ENCODE measurements around the gene ZNF385B. TPM values are rescaled to one million over a fixed set of nuclear protein-coding genes. Genes with fewer than 3 reads are reported as not detected.

The ZNF385B gene
- total and polyA plus RNA-seq, 11 donors = 0.07 to 12.2 (median 2.3) TPM

DNA sequence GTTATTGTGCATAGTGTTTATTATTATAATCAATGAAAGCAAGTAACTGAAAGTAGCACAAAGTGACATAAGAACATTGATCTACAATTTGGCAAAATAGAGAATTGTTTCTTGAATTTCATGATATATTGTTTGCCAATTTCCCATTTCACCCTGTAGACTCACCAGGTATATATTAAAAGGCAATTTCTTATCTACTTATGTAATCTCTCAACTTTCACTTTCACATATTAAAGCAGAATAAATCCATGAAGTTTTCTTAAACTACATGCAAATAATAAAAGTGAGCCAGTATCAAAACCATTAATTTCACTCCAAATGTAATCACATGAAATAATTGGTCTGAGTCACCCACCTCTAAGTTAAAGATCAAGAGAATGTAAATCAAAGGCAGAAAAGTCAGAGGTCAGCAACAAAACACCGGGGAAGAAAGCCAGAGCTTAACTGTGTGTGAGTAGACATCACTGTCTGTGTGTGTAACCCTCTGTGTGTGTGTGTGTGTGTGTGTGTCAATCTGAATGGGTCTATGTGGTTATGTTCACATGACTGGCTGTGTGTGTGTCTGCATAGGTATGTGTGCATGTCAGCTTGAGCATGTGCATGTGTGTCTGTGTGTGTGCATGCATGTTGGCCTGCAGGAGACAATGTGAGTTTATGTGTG is 44.1 kb downstream of the ZNF385B start:
- TF ChIP-seq POLR2A (IDR thresholded peaks at IDR 0.05) = no peak
- TF ChIP-seq, protein P1, sequence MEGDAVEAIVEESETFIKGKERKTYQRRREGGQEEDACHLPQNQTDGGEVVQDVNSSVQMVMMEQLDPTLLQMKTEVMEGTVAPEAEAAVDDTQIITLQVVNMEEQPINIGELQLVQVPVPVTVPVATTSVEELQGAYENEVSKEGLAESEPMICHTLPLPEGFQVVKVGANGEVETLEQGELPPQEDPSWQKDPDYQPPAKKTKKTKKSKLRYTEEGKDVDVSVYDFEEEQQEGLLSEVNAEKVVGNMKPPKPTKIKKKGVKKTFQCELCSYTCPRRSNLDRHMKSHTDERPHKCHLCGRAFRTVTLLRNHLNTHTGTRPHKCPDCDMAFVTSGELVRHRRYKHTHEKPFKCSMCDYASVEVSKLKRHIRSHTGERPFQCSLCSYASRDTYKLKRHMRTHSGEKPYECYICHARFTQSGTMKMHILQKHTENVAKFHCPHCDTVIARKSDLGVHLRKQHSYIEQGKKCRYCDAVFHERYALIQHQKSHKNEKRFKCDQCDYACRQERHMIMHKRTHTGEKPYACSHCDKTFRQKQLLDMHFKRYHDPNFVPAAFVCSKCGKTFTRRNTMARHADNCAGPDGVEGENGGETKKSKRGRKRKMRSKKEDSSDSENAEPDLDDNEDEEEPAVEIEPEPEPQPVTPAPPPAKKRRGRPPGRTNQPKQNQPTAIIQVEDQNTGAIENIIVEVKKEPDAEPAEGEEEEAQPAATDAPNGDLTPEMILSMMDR (IDR thresholded peaks at IDR 0.05) = no peak
- no peaks in the 10 kb centered on the region for H3K4me1 ChIP-seq
- peaks cover 0 to 2% (median 0%) of the 10 kb centered on the region in 12 donors for H3K9me3 ChIP-seq
- intact Hi-C loops (cut with DNase I) = no loop called here
- DNase-seq (no peak), ATAC-seq (no peak)
- H3K27me3 ChIP-seq = no peaks in the 10 kb centered on the region
- no peak overlapping the region for H3K4me3 ChIP-seq
- H3K27ac ChIP-seq = no peak overlapping the region
- H3K36me3 ChIP-seq = no peaks in the 10 kb centered on the region
- WGBS, 4 donors = 40 to 70% (median 53%) methylated on average over 1 of the region's 1 CpG

DNA sequence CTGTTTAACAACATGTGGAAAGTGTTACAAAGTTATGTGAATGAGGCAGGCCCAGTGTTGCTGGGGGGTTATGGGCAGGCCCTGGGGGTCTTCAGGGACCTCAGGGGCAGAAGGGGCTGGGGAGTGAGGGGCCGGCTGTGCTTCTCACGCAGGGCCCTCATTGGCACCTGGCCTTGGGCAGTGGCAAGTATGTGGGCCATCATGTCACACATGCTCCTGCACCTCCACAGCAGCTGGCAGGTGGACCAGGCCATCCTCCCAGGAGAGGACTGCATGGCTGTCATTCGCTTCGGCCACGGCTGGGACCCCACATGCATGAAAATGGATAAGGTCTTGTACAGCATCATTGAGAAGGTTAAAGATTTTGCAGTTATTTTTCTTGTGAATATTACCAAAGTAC is 47.4 kb downstream of the ZNF385B start:
- no peaks in the 10 kb centered on the region for H3K36me3 ChIP-seq
- ATAC-seq (no peak), DNase-seq (no peak)
- no peak overlapping the region for H3K27ac ChIP-seq
- no peak overlapping the region for H3K4me3 ChIP-seq
- 89 to 97% (median 93%) methylated on average over 5 of the region's 5 CpGs for WGBS, 4 donors
- H3K9me3 ChIP-seq = peaks cover 0 to 17% (median 0%) of the 10 kb centered on the region in 12 donors
- H3K27me3 ChIP-seq = no peaks in the 10 kb centered on the region
- intact Hi-C loops (cut with DNase I) = no loop called here
- TF ChIP-seq, protein P1 (IDR thresholded peaks at IDR 0.05) = no peak
- no peak for TF ChIP-seq POLR2A (IDR thresholded peaks at IDR 0.05)
- H3K4me1 ChIP-seq = no peaks in the 10 kb centered on the region

DNA sequence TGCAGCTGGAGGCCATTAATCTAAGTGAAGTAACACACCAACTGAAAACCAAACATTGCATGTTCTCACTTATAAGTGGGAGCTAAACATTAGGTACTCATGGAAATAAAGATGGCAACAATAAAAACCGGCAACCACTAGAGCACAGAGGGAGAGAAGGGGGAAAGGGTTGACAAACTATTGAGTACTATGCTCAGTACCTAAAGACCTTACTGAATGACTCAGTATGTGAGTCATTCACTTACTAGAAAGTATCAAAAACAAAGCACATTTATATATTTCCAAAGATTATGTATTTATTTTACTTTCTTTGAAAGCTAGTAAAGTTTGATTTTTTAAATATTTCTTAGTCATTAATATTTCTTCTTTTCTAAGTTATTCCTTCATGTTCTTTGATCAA is 48.9 kb downstream of the ZNF385B start:
- WGBS, 4 donors = 87 to 98% (median 94%) methylated on average over 1 of the region's 1 CpG

DNA sequence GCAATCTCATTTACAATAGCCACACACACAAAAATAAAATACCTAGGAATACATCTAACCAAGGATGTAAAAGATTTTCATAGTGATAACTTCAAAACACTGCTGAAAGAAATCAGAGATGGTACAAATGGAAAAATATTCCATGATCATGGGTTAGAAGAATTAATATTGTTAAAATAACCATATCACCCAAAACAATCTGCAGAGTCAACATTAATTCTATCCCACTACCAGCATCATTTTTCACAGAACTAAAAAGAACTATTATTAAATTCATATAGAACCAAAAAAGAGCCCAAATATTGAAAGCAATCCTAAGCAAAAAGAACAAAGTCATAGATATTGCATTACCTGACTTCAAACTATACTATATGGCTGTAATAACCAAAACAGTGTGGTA is 50.4 kb downstream of the ZNF385B start:
- ATAC-seq = no peak
- intact Hi-C loops (cut with DNase I) = no loop called here
- no peak for TF ChIP-seq POLR2A (IDR thresholded peaks at IDR 0.05)
- TF ChIP-seq, protein P1 (IDR thresholded peaks at IDR 0.05) = no peak

More for the DNA sequence above, 48.9 kb downstream of the ZNF385B start:
- DNase-seq (no peak), ATAC-seq (no peak)
- H3K4me3 ChIP-seq = no peak overlapping the region
- intact Hi-C loops (cut with DNase I) = no loop called here
- H3K27ac ChIP-seq = no peak overlapping the region
- H3K27me3 ChIP-seq = no peaks in the 10 kb centered on the region
- no peaks in the 10 kb centered on the region for H3K4me1 ChIP-seq
- H3K36me3 ChIP-seq = no peaks in the 10 kb centered on the region
- TF ChIP-seq, protein P1 (IDR thresholded peaks at IDR 0.05) = no peak
- TF ChIP-seq POLR2A (IDR thresholded peaks at IDR 0.05) = no peak
- peaks cover 0 to 17% (median 0%) of the 10 kb centered on the region in 12 donors for H3K9me3 ChIP-seq

More for the DNA sequence above, 50.4 kb downstream of the ZNF385B start:
- Histone ChIP-seq H3K4me3 (no peak overlapping the region), H3K36me3 (no peaks in the 10 kb centered on the region), H3K27me3 (no peaks in the 10 kb centered on the region), H3K27ac (no peak overlapping the region), H3K9me3 (peaks cover 0 to 17% (median 0%) of the 10 kb centered on the region in 12 donors), H3K4me1 (no peaks in the 10 kb centered on the region)
- DNase-seq = no peak

All from heart left ventricle (tissue), 16 donors.